Muscle of leg (tissue), 11 donors: ENCODE results near the gene RP9. TPM values are rescaled to one million over a fixed set of nuclear protein-coding genes. Genes with fewer than 3 reads are reported as not detected.

Experiments used
- DNase-seq: peaks from one replicate; pipeline ENCODE4 v3.0.0; 2013
- H3K27ac ChIP-seq: one replicate; pipeline ENCODE4 v1.5.1; 2013; ENCODE audit warnings: mild to moderate bottlenecking, low read length, control low read depth
- H3K27me3 ChIP-seq: one replicate; pipeline ENCODE4 v1.6.1; 2013; ENCODE audit warnings: low read length; ENCODE audit not compliant: control insufficient read depth, insufficient read depth
- H3K36me3 ChIP-seq: one replicate; pipeline ENCODE4 v1.6.1; 2013; ENCODE audit warnings: low read length; ENCODE audit not compliant: control insufficient read depth, insufficient read depth
- H3K4me1 ChIP-seq: one replicate; pipeline ENCODE4 v1.6.1; 2013; ENCODE audit warnings: low read length; ENCODE audit not compliant: control insufficient read depth, insufficient read depth
- H3K4me3 ChIP-seq: one replicate; pipeline ENCODE4 v1.5.1; 2013; ENCODE audit warnings: low read length, control low read depth
- H3K9me3 ChIP-seq: replicated peaks from 2 replicates; pipeline ENCODE4 v1.6.1; 2013; ENCODE audit warnings: low read depth, low read length; ENCODE audit not compliant: control insufficient read depth
- WGBS: methylation state at CpG from one replicate; pipeline ENCODE4 v1.1.5; 2013; ENCODE audit warnings: missing lambda C conversion rate; ENCODE audit not compliant: insufficient coverage; 5-methylcytosine and 5-hydroxymethylcytosine counted together
- polyA plus RNA-seq, 8 donors: library from polyadenylated mRNA; unstranded; fragments of 120-200 nt; gene quantifications; one replicate each; pipeline versions ENCODE4 v1.2.1 to v1.2.3, GENCODE V29; 2013; ENCODE audit warnings: inconsistent platforms in 1 of 8, low replicate concordance in 1 of 8; ENCODE audit not compliant: insufficient read length in 8 of 8, insufficient read depth in 1 of 8
- total RNA-seq: library from RNA; stranded (reverse); fragments of 120-200 nt; gene quantifications from one replicate; pipeline ENCODE4 v1.2.4, GENCODE V29; 2013

Gene RP9
- total and polyA plus RNA-seq, 9 donors: 21.8 to 26.5 (median 25.0) TPM

DNA sequence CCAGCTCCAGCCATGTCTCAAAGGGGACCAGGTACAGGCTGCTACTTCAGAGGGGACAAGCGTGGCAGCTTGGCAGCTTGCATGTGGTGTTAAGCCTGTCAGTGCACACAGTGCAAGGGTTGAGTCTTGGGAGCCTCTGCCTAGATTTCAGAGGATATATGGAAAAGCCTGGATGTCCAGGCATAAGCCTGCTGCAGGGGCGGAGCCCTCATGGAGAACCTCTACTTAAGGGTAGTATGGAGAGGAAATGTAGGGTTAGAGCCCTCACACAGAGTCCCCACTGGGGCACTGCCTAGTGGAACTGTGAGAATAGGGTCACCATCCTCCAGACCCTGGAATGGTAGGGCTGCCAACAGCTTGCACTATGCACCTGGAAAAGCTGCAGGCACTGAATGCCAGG, 38.9 kb downstream of the RP9 start:
- DNase-seq: no peak
- H3K9me3 ChIP-seq: peaks cover 15% of the 10 kb centered on the region
- 100% methylated on average over 1 of the region's 2 CpGs for WGBS
- no peak overlapping the region for H3K4me3 ChIP-seq
- no peak overlapping the region for H3K27ac ChIP-seq
- no peaks in the 10 kb centered on the region for H3K27me3 ChIP-seq
- no peaks in the 10 kb centered on the region for H3K36me3 ChIP-seq
- H3K4me1 ChIP-seq: no peaks in the 10 kb centered on the region

DNA sequence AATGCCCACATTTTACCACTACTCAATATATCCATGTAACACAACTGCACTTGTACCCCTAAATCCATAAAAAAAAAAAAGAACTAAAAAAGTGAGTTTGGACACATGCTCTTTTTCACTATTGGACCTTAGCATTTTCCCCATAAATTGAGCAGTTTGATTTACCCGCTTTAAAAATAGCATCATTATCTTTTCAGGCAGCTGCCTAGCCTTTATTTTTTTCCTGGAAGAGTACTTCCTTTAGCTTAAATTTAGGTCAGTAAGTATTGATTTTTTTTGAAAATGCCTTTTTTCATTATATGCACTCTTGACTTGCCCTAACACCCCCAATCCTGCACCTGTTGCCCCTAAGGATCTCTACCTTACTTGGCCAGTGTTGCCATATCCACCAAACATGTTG, 41.3 kb downstream of the RP9 start:
- peaks cover 15% of the 10 kb centered on the region for H3K9me3 ChIP-seq

DNA sequence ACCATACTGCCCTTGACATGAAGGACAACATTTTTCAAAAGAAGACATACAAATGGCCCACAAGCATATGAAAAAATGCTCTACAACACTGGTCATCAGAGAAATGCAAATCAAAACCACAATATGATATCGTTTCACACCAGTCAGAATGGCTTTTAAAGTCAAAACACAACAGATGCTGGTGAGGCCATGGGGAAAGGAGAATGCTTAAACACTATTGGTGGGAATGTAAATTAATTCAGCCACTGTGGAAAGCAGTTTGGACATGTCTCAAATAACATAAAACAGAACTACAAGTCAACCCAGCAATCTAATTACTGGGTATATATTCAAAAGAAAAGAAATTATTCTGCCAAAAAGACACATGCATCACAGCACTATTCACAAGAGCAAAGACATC, 42.4 kb downstream of the RP9 start:
- no CpG with 5 or more reads among the region's 1 CpG for WGBS
- H3K27ac ChIP-seq: no peak overlapping the region
- H3K36me3 ChIP-seq: no peaks in the 10 kb centered on the region

More for the DNA sequence above, 41.3 kb downstream of the RP9 start:
- DNase-seq: no peak
- H3K27ac ChIP-seq: no peak overlapping the region
- H3K36me3 ChIP-seq: no peaks in the 10 kb centered on the region
- no peaks in the 10 kb centered on the region for H3K27me3 ChIP-seq
- WGBS: no CpG with 5 or more reads among the region's 1 CpG
- H3K4me1 ChIP-seq: peaks cover 2% of the 10 kb centered on the region
- H3K4me3 ChIP-seq: no peak overlapping the region

DNA sequence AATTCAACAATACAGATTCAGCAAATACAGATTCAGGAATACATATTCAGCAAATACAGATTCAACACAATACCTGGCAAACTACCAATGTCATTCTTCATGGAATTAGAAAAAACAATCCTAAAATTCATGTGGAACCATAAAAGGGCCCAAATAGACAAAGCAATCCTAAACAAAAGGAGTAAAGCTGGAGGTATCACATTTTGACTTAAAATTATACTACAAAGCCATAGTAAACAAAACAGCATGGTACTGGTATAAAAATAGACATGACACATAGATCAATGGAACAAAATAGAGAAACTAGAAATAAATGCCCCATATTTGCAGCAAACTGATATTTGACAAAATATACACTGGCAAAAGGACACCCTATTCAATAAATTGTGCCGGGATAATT, 43.2 kb downstream of the RP9 start:
- Histone ChIP-seq H3K4me3 (no peak overlapping the region), H3K27me3 (no peaks in the 10 kb centered on the region), H3K9me3 (peaks cover 15% of the 10 kb centered on the region), H3K4me1 (peaks cover 6% of the 10 kb centered on the region), H3K36me3 (no peaks in the 10 kb centered on the region), H3K27ac (no peak overlapping the region)
- WGBS: no CpG with 5 or more reads among the region's 1 CpG
- DNase-seq: no peak

More for the DNA sequence above, 42.4 kb downstream of the RP9 start:
- DNase-seq: no peak
- Histone ChIP-seq H3K4me1 (peaks cover 2% of the 10 kb centered on the region), H3K27me3 (no peaks in the 10 kb centered on the region), H3K4me3 (no peak overlapping the region), H3K9me3 (peaks cover 15% of the 10 kb centered on the region)

DNA sequence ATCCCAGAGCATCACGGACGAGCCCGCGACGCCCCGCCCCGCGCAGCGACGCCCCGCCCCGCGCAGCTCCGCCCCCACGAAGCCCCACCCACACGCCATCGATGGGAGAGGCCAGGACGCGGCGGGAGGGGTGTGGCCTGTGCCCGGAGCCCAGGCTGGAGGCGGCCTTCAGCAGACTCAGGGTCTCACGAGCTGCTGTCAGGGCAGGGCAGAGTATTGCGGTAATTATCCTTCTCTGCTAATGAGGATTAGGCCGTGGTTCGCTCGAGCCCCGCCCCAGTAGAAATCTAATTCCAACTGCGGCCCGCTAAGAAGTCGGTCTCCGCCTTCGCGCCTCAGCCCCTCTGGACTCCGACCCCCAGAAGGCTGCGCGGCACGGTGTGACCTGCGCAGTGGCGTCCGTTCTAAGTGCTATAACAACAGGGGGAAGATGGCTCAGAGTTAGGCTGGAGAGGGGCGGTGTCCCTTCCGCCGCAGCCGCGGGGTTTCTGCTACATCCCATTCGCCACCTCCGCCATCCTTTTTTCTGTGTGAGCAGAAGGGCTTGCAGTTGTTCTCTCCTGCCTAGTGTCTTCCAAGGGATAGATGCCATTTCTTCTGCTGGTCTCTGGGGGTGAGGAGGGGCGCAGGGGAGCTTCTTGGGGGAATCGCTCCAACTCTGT, 46.3 kb downstream of the RP9 start:
- peak overlapping the region; percentile 91 for H3K27ac ChIP-seq
- peak; percentile 98 for DNase-seq
- H3K9me3 ChIP-seq: peaks cover 4% of the 10 kb centered on the region
- H3K27me3 ChIP-seq: no peaks in the 10 kb centered on the region
- peak overlapping the region; percentile 75 for H3K4me3 ChIP-seq
- H3K4me1 ChIP-seq: peaks cover 7% of the 10 kb centered on the region
- no peaks in the 10 kb centered on the region for H3K36me3 ChIP-seq
- WGBS: under 1% methylated on average over 37 of the region's 50 CpGs

DNA sequence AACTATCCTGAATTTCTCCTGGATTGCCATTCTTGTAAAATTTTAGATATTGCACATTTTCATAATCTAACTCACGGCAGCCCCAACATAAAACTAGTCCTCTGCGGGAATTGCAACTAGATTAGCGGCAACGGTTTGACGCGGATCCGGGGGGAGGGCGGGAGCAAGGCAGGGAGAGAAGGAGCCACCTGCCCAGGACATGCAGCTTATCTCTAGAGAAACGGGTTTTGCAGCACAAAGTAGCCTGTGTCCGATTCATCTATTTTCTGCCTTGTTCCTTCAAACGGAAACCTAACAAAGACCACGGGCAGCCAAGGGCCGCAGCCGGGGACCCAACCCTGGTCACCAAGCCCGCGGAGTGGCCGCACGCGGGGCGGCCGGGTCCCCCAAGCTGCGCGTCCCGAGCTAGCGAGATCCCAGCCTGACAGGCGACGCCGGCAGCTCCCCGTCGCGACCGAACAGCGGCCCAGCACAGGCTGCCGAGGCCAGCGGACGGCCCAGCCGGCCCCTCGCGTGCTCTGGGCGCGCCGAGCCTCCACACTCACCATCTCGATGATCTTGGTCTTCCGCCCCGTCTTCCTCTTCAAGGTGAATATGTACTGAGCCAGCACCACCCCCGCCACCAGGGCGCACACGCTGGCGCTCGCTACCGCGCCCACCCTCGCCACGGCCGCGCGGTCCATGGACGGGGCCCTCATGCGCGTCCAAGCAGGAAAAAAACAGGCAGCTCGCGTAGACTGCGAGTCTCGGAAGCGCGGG, 47.0 kb downstream of the RP9 start, which contains the start of gene NT5C3A:
Gene NT5C3A (minus strand): TSS at position 754 of the 759 bp plus-strand sequence. CDS start 71 bp downstream, at position 683.
- DNase-seq: peak; percentile 49
- peaks cover 7% of the 10 kb centered on the region for H3K4me1 ChIP-seq
- WGBS: under 1% methylated on average over 54 of the region's 66 CpGs
- H3K36me3 ChIP-seq: no peaks in the 10 kb centered on the region
- H3K27ac ChIP-seq: peak within 1 kb of the TSS; percentile 91
- H3K4me3 ChIP-seq: peak within 1 kb of the TSS; percentile 75
- H3K27me3 ChIP-seq: no peaks in the 10 kb centered on the region
- H3K9me3 ChIP-seq: peaks cover 4% of the 10 kb centered on the region

DNA sequence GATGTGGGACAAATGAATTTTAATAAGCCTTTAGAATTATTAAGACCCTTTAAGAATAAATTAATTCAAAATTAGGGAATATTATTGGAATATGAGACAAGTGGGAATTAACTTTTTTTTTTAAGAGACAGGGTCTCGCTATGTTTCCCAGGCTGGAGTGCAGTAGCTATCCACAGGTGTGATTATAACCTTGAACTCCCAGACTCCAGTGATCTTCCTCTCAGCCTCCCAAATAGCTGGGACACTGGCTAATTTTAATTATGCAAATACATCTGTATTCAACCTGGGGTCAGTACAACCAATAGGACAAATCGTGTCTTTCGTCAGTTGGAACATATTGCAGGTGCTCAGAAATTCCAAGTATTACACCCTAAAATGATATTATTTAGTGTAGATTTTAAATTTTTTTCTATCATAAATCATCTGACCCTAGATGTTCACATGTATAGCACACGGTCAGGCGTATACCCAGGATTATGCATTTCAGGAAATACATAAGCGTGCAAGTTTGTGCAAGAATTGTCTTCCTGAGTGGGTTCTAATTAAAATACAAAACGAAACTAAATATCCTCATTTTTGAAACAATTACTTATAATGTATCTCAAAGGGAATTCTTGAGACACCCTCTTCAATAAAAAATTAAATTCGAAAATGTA, 47.8 kb downstream of the RP9 start:
- Histone ChIP-seq H3K9me3 (peaks cover 4% of the 10 kb centered on the region), H3K4me3 (peak overlapping the region; percentile 75), H3K27me3 (no peaks in the 10 kb centered on the region), H3K36me3 (peaks cover 3% of the 10 kb centered on the region), H3K4me1 (peaks cover 7% of the 10 kb centered on the region), H3K27ac (no peak overlapping the region)
- no CpG with 5 or more reads among the region's 8 CpGs for WGBS
- DNase-seq: no peak

DNA sequence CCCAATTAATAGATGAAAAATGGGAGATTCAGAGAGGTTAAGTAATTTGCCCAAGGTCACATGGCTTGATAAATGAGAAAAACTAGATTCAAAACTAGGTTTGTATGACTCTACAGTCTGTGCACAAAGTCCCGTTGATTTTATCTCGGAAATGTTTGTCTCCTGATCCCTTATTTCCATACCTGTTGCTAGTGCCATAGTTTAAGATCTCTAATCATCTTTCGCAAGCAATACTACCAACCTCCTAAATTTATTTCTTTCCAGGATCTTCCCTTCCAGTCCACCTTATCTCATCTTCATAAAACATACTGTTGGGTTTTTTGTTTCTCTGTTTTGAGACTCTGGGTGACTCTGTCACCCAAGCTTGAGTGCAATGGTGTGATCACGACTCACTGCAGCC, 49.6 kb downstream of the RP9 start:
- Histone ChIP-seq H3K9me3 (no peaks in the 10 kb centered on the region), H3K4me1 (peaks cover 7% of the 10 kb centered on the region), H3K27ac (no peak overlapping the region), H3K4me3 (no peak overlapping the region), H3K36me3 (peaks cover 3% of the 10 kb centered on the region), H3K27me3 (no peaks in the 10 kb centered on the region)
- DNase-seq: no peak
- WGBS: 80% methylated on average over 2 of the region's 4 CpGs

DNA sequence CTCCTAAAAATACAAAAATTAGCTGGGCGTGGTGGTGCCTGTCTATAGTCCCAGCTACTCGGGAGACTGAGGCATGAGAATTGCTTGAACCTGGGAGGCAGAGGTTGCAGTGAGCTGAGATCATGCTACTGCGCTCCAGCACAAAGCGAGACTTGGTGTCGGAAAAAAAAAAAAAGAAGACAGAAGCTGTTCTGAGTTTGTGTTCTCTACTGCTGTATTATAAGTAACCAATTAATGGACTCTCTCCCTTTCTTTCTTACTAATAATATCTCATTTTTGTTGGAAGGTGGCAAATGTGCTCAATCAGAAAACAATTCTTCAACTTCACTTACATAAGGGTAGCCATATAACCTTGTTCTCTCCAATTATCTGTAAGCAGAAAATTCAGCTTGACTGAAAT, 54.0 kb downstream of the RP9 start:
- no peak overlapping the region for H3K27ac ChIP-seq
- WGBS: 92% methylated on average over 2 of the region's 5 CpGs

More for the DNA sequence above, 54.0 kb downstream of the RP9 start:
- Histone ChIP-seq H3K4me1 (no peaks in the 10 kb centered on the region), H3K36me3 (peaks cover 3% of the 10 kb centered on the region), H3K4me3 (no peak overlapping the region), H3K27me3 (no peaks in the 10 kb centered on the region), H3K9me3 (no peaks in the 10 kb centered on the region)
- no peak for DNase-seq
